Tibial artery (tissue), 4 donors: ENCODE data around the gene ZNHIT2.
"Not testable (repeated sequence)": the region's sequence is repeated elsewhere in the genome, so short reads cannot be mapped to it uniquely, and the experiment has no call there.

Experiments used
- DNase-seq, 2 donors: peaks; one replicate each; pipeline ENCODE4 v3.0.0-alpha.2; 2019
- H3K27ac ChIP-seq, 2 donors: fragments of 200-600 bp; sonication (generic) in 1 of 2; 1 replicate in 1 of 2; 2 replicates in 1 of 2; pipeline ENCODE4 v1.5.1; 2018 to 2019; ENCODE audit warnings: mild to moderate bottlenecking in 1 of 2
- H3K27me3 ChIP-seq, 2 donors: fragments of 200-600 bp; sonication (generic) in 1 of 2; one replicate each; pipeline versions ENCODE4 v1.5.1 to v1.6.0; 2016 to 2019
- H3K36me3 ChIP-seq, 3 donors: fragments of 200-600 bp; sonication (generic) in 2 of 3; one replicate each; pipeline ENCODE4 v1.5.1; 2016 to 2019; ENCODE audit warnings: mild to moderate bottlenecking in 2 of 3
- H3K4me1 ChIP-seq, 4 donors: fragments of 200-600 bp; sonication (generic) in 2 of 4; 1 replicate in 3 of 4; 2 replicates in 1 of 4; pipeline ENCODE4 v1.5.1; 2016 to 2019
- H3K4me3 ChIP-seq, 2 donors: fragments of 200-600 bp; sonication (generic) in 1 of 2; 1 replicate in 1 of 2; 2 replicates in 1 of 2; pipeline ENCODE4 v1.5.1; 2018 to 2019; ENCODE audit warnings: mild to moderate bottlenecking in 2 of 2
- H3K9me3 ChIP-seq, 3 donors: fragments of 200-600 bp; sonication (generic) in 1 of 3; one replicate each; pipeline ENCODE4 v1.5.1; 2016 to 2019
- CTCF ChIP-seq, 2 experiments: fragments of 200-600 bp in 1 of 2; fragments of 450-650 bp in 1 of 2; IDR thresholded peaks; one replicate each; pipeline ENCODE4 v1.5.1; 2017 to 2019; ENCODE audit warnings: antibody characterized with exemption in 2 of 2, mild to moderate bottlenecking in 1 of 2, moderate library complexity in 1 of 2
- intact Hi-C: fragments of 100-400 bp; cut with DNase I; formaldehyde crosslinking; loops from one replicate; pipeline ENCODE4 v1.15.0; 2023; ENCODE audit warnings: low total_unique reads

ZNHIT2 gene

GRCh38 chr11:65150509-65151299, 33.2 kb upstream of the ZNHIT2 start:
- TF ChIP-seq CTCF (IDR thresholded peaks at IDR 0.05) = no peak
- Histone ChIP-seq H3K4me3 (no peak overlapping the region), H3K27me3 (no peaks in the 10 kb centered on the region), H3K4me1 (peaks cover 0 to 16% (median 12%) of the 10 kb centered on the region in 4 donors), H3K36me3 (no peaks in the 10 kb centered on the region), H3K9me3 (no peaks in the 10 kb centered on the region), H3K27ac (peak overlapping the region; percentile 54 to 58)
- intact Hi-C loops = no loop called here
- DNase-seq = peak; percentile 87 to 96

DNA sequence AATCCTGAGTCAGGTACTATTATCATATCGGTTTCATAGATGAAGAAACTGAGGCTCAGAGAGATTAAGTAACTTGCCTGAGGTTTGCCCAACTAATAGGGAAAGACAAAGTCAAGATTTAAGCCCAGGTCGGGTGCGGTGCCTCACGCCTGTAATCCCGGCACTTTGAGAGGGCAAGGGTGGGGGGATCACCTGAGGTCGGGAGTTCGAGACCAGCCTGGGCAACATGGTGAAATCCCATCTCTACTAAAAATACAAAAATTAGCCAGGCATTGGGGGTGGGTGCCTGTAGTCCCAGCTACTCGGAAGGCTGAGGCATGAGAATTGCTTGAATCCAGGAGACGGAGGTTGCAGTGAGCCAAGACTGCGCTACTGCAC, 32.6 kb upstream of the ZNHIT2 start:
- H3K4me3 ChIP-seq, intact Hi-C loops, H3K27me3 ChIP-seq, H3K36me3 ChIP-seq, DNase-seq, H3K9me3 ChIP-seq: not testable (repeated sequence)
- peaks cover 0 to 16% (median 12%) of the 10 kb centered on the region in 4 donors for H3K4me1 ChIP-seq
- H3K27ac ChIP-seq = peak overlapping the region; percentile 54 to 58

DNA sequence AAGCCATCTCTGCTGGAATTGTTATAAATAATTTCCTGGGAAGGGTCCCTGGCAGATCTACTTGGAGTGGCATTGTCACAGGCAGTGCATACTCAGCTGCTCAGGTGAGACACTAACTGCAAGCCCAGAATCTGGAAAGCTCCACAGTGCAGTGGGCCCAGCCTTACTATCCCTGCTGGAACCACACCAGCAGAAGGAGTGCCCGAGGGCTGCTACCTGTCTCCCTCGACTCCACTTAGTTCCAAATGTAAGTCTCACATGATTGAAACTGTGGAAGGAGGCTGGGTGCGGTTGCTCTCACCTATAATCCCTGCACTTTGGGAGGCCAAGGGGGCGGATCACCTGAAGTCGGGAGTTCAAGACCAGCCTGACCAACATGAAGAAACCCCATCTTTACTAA, 31.2 kb upstream of the ZNHIT2 start:
- Histone ChIP-seq H3K27me3 (no peaks in the 10 kb centered on the region), H3K4me1 (peaks cover 0 to 16% (median 12%) of the 10 kb centered on the region in 4 donors), H3K36me3 (no peaks in the 10 kb centered on the region), H3K4me3 (no peak overlapping the region), H3K27ac (no peak overlapping the region), H3K9me3 (no peaks in the 10 kb centered on the region)
- DNase-seq = no peak
- no peak for TF ChIP-seq CTCF (IDR thresholded peaks at IDR 0.05)
- intact Hi-C loops = no loop called here

DNA sequence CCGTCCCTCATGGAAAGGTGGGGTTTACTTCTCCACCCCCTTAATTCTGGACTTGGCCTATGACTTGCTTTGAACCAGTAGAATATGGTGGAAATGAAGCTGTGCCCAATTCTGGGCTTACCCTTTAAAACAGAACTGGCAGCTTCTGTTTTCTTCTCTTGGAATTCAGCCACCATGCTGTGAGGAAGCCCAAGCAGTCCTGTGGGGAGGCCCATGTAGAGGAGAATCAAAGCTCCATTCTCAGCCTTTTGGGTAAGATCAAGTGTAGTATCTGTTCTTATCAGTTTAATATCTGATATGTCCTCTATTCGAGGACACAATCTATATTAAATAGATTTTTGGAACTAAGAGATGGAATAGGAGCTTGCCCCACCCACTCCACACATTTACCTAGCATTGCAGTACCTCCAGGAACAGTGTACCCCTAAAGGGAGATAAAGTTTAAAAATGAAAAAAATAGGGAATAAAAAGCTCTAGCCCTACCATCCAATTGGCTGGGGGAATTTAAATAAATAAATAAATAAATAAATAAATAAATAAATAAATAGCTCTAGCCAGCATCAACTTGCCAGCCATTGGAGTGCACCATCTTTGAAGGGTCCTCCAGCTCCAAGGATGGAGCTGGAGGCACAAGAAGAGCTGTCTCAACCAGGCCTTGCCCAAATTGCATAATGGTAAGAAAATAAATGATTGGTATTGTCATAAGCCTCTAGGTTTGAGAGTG, 30.0 kb upstream of the ZNHIT2 start:
- Histone ChIP-seq H3K4me3 (no peak overlapping the region), H3K36me3 (no peaks in the 10 kb centered on the region), H3K27ac (no peak overlapping the region), H3K4me1 (peaks cover 0 to 16% (median 12%) of the 10 kb centered on the region in 4 donors), H3K27me3 (no peaks in the 10 kb centered on the region), H3K9me3 (no peaks in the 10 kb centered on the region)
- DNase-seq = peak in 1 of 2 donors; percentile 6
- TF ChIP-seq CTCF (IDR thresholded peaks at IDR 0.05) = no peak
- intact Hi-C loops = no loop called here

GRCh38 chr11:65141896-65142494, 24.5 kb upstream of the ZNHIT2 start:
- no peaks in the 10 kb centered on the region for H3K27me3 ChIP-seq
- H3K9me3 ChIP-seq = no peaks in the 10 kb centered on the region
- H3K4me1 ChIP-seq = no peaks in the 10 kb centered on the region
- intact Hi-C loops = no loop called here
- TF ChIP-seq CTCF (IDR thresholded peaks at IDR 0.05) = no peak
- peak in 1 of 2 donors; percentile 3 for DNase-seq
- no peaks in the 10 kb centered on the region for H3K36me3 ChIP-seq
- H3K27ac ChIP-seq = no peak overlapping the region
- no peak overlapping the region for H3K4me3 ChIP-seq
